IPS DF 19.7 (cell line): ENCODE measurements around the gene IL21.
"Not testable (repeated sequence)": the region's sequence is repeated elsewhere in the genome, so short reads cannot be mapped to it uniquely, and the experiment has no call there.

Source experiments
- DNase-seq: peaks from one replicate; pipeline ENCODE4 v3.0.0-alpha.2; 2013; ENCODE audit warnings: low read depth, low spot score

IL21 gene

DNA sequence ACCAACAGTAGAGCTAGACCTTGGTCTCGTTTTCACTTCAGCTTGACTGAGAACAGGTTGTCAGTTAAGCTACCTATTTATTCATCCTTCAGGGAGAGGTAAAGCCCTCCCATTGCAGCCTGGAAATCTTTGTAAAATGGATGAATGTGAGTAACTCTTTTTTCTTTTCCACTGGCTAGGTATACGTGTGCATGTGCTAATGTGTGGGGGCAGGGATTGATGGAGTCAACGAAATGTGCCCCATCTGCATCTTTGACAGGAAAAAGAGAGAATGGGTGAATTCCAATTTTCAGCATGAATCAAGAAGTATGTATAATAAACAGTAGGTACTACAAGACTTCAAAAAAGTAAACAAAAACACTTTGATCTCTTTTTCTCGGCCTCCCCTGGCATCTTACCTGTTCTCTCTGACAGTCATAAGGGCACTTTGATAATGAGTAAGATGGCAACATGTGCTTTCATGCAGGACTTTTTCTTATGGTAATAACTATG is at the start of gene IL21:
IL21 (minus strand) TSS at position 51 of the 492 bp plus-strand sequence. CDS start 55 bp downstream, outside the sequence.
- no peak for DNase-seq

DNA sequence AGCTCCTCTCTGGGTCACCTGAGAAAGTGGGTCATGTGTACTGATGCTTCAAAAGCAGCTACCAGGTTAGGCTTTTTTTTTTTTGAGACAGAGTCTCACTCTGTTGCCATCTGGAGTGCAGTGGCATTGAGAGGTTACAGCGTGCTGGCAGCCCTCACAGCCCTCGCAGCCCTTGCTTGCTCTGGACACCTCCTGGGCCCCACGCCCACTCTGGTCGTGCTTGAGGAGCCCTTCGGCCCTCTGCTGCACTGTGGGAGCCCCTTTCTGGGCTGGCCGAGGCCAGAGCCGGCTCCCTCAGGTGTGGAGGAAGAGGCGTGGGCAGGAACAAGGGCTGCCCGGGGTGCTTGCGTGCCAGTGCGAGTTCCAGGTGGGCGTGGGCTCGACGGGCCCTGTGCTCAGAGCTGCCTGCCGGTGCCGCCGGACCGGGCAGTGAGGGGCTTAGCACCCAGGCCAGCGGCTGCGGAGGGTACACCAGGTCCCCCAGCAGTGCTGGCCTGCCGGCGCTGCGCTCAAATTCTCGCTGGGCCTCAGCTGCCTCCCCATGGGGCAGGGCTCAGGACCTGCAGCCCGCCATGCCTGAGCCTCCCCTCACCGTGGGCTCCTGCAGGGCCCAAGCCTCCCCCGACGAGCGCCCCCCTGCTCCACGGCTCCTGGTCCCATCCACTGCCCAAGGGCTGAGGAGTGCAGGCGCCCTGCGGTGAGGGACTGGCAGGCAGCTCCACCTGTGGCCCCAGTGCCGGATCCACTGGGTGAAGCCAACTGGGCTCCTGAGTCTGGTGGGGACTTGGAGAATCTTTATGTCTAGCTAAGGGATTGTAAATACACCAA is 49.3 kb upstream of the IL21 start:
- DNase-seq = no peak

DNA sequence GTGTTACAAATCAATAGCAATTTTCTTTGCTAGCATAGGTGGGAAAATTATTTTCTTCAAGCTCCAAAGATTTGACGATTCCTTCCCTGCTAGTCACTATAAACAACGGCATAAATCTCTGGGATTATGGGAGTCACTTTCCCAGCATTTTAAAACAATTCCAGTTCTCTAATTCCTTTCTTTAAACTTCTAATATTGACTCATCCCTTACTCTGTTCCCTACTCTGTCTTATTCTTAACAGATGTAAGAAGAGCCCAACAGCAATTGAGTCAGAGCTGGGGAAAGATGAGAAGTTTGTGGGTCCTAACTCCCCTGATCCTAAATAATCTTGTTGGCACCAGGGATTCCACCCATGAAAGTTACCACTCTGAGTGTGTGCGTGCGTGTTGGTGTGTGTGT is 47.4 kb upstream of the IL21 start:
- no peak for DNase-seq

DNA sequence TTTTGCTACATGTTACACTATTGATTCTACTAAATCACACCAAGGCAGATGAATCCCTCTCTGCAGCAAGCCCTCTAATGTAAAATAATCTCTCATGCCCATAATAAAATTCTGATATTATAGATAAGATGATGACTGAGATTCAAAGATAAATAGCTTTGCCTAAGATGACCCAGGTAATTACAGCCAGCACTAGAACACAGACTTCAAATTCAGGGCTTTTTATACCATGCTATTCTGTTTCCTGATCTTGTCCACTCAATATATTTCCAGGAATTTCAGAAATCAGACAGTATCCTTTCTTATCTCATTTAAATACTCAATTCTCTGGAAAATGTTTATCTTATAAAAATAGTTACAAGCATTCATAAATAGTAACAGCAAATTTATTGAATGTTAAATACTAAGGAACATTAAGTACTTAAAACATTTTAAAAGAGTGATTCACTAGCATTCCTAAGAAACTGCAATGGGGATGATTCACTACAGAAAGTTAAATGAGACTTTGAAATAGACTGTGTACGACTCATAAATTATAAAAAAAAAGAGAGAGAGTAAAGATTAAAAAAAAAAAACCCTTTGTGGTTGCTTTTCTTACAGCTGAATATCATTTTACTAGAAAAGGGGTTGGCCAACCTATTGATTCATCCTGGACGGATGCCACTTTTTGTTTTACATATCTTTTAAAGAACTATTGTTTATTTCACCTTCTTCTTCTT is 45.8 kb upstream of the IL21 start:
- DNase-seq = no peak

DNA sequence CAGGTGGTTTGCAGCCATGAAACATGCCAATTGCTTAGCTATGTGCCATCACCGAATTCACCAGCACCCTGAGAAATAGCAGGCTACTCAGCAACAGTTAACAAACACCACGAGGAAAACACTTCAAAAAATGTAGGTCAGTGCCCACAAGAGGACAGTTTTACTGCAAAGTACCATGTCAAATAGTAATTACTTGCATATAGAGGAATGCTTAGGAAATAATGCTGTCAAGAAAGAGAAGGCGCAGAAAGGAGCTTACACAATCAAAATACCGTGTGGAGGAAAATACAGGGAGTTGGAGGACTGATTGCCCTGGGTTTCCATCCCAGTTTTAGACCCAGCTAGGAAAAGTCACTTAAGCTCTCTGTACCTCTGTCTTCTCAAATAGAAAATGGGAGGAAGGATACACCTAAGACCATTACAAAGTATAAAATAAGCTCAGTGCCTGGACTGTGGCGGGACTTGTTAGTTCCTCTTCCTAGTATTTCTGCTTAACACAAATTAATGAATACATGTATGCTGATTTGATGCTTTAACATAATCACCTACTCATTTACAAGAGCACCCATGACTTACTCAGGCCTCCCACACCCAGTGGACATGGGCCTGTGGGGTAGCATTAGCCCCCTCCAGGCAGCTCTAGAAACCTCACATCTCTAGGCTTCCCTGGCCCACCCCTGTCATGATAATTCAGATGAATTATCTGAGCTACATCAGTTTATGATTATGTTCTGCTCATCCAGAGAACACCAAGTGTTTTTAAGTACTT is 44.5 kb upstream of the IL21 start:
- DNase-seq = no peak

DNA sequence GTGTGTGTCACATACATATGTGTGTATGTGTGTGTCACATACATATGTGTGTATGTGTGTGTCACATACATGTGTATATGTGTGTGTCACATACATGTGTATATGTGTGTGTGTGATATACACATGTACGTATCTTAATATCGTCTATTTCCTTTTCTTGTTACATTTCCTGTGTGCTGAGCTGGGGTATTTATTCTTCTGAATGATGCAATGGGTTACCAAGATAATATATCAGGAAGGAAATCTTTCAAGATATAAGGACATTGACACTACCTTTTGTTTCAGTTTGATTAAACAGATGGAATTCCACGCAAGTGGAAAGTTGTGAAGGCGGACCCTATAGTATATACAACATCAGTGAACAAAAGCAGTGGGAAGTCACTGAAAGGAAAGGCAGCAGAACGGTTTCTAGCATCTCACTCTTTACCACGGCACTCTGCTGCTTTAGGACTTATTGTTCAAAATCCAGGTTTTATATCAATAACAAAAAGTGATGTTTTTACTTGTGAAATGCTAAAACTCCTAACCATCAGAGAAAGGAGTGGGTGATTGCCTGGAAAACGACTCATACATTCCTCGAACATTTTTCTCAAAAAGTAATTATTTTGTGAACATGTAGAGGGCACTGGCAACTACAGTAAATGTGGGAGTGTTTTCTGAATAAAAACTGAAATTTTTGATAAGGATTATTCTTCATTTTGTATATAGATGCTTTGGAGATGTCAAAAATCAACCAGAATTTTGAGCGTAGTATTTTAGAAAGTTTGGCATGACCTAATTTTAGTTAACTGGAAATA is 43.1 kb upstream of the IL21 start:
- no peak for DNase-seq

DNA sequence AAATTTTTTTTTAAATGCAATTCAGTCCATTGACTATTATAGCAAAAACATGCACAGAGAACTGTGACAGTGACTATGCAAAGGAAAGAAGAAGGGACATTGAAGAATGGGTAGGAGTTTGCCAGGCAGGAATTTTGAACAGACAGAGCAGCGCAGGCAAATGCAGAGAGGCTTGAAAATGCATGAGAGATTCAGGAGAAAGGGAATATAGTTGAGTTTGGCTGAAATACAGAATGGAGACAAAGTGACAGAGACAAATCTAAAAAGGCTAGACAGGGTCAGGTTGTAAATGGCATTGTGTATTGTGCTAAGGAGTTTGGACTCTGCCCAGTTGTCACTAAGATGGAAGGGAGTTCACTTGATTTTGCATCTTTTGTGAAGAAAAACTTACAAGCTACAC is 42.4 kb upstream of the IL21 start:
- no peak for DNase-seq

DNA sequence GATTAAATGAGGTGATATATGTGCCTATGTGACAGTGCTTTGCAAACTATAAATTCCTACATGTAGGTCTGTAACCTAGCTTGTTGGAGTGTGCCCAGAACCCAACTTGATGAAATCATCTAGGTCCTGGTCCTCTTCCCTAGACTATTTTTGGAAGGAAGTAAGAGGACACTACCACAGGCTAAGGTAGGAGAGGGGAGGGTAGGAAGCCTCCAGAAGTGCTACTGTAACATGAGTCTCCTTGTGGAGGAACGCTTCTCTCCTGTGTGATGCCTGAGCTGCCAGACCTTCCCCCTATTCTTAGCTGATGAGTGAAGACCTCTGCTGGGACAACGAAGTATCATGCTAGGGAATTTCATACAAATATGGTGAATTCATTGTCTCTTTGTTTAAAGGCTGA is 41.8 kb upstream of the IL21 start:
- DNase-seq = no peak

DNA sequence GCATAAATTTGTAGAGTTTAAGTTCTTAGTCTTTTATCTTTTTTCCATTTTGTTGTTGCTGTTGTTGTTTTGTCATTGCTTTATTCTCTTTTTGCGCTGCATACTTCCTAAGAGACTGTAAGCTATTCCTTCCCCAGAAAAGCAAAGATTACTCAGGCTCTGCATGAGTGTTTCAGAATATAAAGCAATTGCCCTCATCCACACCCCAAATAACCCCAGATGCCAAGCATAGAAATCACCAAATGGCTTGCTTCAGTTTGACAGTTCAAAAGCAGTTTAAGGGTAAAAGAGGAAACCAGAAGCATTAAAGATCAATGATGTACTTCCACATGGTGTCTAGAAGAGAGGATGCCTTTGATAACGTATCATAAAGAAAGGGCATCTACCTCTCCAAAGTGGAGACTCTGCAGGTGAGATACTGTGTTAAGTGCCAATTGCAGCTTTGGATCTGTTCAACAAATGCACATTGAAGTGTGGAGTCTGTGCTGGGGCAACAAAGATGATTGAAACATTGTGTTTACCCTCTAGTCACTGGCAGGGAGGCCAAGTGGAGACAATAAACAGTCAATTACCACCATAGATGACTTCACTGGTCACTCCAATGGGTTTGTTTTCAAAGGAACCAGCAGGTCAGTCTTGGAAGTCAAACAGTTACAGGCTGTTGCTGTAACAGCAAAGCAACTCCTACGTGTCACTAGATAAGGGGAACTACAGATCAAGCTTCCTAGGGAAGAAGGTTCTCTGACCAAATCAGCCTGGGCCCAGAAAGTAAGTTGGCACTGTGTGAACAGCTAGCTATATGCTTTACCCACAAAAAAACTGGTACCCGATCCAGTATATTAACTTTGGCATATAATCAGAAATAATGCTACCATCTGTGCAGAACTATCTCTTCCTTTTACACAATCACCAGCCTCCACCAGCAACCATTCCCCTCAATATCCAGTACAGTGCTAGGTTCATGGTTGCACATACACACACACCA is 40.6 kb upstream of the IL21 start:
- DNase-seq = no peak

DNA sequence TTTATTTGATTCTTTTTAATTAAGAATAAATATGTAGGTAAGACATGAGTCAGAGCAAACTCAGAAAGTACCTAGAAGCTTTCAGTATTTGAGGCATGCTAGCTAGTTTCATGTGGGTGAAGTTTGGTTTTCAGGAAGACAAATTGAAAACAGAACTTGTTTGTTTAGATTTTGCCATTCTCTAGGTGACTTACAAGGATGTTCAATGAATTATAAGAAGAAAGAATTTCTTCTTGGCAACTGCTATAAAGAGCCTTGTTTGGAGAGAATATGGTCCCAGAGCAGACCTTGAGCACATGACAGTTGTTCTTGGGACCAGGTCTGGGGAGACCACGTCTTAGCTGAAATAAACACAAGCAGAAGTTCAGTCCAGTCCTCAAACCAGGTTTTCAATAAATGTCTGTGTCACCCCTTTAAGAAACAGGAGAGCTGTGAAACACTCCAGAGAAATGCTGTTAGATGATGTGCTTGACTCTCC is 38.0 kb upstream of the IL21 start:
- DNase-seq = no peak

DNA sequence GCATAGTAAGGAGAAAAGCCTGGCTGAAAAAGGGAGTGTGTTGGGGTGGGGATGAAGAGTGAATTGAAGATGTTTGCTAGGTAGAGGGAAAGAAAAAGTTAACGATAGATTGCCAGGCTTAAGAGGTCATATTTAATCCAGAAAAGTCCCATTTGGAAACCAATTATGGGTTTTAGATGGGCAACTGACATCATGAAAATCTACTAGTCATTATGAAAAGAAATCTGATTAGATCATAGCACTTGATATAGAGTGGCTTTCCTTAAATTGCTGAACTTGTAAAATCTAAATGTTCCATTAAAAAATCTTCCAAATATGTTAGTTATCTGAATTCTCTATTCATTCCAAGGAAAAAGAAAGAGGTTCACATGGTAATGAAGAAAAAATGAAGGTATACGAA is 37.5 kb upstream of the IL21 start:
- DNase-seq = no peak

DNA sequence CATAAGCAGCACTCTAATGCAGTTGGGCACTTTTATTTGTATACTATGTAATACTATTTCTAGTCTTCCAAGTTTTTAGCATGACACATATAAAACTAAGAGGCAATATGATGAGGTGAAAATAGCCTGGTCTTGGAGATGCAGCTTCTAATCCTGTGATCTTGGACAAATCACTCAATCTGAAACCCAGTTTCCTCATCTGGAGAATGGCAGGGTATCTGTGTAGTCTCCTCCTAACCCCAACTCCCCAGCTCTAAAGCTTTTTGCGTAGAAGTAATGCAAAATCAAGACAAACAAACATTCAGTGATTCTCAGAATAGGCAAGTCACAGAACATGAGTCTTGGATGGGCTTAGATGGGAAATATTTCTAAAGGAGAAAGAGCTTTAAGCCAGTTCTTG is 36.7 kb upstream of the IL21 start:
- no peak for DNase-seq

DNA sequence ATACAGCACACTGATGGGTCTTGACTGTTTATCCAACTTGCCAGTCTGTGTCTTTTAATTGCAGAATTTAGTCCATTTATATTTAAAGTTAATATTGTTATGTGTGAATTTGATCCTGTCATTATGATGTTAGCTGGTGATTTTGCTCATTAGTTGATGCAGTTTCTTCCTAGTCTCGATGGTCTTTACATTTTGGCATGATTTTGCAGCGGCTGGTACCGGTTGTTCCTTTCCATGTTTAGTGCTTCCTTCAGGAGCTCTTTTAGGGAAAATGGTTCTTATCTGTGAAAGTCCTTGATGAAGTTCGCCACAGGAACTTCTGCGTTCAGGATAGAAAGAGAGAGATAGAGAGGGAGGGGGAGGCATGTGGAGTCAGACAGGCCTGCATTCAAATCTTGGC is 35.7 kb upstream of the IL21 start:
- not testable (repeated sequence) for DNase-seq

DNA sequence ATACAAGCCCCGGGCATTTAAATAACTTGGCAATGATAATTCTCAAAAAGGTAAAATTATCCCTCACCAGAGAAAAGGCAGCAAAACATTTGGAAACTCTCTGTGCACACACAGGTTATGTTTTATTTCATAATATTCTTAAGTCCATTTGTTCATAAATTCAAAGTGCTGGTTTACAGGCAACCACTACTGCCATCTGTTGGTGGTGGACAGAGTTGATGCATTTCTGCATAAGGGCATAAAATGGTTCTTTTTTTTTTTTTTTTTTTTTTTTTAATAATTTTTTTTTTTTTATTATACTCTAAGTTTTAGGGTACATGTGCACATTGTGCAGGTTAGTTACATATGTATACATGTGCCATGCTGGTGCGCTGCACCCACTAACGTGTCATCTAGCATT is 31.5 kb upstream of the IL21 start:
- no peak for DNase-seq

DNA sequence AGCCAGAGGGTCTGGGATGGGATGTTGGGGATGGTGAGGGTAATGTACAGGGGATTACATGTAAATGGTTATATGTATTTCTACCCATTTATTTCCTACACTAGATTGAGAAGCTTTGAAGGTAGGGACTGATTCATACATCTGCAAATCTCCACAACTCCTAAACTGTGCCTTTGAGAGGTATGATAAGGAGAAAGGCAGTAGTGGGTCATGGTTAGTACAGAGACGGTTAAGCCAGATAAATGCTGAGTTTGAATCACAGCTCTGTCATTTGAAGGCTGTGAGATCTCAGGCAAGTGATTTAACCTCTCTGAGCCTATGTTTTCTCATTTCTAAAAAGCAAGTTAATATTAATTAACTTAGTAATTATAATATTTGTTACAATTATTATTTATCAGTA is 29.3 kb upstream of the IL21 start:
- DNase-seq = no peak

DNA sequence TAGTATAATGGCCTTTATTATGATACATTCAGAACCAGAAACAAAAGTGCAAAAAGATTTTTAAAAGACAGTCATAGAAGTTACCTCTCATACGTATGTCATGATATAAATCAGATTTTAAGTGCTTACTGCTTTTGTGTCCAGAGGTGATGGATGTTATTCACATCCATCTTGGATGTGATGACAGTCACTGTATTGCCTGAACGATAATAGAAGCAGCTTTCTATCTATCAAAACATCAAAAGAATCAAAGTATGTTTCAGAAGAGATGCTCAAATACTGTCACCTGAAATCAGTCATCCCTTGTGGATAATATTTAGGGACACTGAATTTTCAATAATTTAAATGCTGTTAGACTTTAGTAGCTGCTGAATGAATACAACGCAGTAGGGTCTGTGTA is 26.8 kb upstream of the IL21 start:
- no peak for DNase-seq

DNA sequence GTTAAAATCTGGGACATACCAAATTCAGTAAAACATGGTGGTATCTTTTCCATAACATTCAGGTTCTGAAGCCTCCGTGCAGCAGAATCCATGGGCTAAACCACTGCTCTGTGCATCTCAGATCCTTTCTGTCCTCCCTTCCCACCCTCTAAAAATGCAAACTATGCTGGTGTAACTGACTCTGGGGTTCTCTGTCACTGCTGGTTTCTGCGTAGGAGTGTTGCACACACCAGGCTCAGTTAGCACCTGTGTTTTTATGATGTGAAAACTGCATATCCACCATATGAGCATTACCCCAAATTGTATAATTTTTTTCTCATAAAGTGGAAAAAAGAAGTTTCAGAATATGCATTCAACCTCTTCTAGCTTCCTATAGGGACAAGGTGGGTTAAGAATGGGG is 22.4 kb upstream of the IL21 start:
- no peak for DNase-seq

DNA sequence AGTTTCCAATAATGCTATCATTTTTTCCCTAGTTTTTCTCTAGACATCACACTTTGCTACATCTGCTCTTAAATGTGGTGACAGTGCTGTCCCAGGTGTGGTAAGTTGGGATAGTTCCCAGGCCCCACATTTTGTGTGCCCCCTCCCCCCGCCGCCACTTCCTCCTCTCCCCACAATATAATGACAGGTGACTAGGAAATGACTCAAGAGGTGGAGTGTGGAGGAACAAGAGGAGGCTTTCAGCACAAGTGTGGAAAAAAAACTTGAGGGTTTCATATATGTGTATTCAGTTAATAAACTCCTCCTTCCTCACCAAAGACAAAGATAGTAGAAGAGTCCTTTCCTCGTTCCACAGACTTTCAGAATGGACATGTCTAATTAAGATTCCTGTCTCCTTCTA is 18.3 kb upstream of the IL21 start:
- DNase-seq = no peak

DNA sequence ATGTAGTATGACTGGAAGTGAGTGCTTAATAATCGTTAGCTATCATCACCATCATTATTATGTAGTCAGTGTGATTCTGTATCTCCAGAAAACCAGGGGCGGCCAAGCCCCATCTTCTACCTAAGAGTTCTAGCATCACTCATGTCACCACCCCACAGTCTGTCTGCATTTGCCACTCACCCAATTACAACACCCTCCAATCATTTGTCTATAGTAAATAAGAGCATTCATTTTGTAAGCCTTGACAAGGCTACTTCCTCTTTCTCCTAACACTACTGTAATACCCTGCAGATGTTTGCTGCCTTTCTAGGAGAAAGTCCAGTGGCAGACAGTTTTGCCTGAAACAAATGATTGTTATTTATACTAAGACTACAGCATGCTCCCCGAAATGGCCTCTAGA is 15.8 kb upstream of the IL21 start:
- no peak for DNase-seq

DNA sequence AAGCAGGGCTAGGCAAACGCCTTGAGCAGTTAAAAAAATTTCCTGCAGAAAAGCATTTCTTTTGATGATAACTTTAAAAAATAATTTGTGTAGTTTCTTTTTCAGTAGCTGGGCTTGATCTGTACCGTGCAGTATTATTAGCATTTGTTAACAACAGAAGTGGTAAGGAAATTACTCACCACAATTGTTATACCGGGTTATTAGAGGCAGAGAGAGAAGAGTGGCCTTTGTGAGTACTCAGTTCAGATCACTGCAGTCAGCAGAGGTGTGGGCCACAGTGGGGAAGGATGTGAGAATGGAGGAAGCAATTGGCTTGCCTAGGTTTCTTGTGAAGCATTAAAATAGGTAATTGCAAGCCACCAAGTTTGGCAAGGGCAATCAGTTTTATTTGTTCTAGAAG is 14.3 kb upstream of the IL21 start:
- no peak for DNase-seq
